GM19463 (cell line): ENCODE data around the gene RBM34.
"Not testable (repeated sequence)": the region's sequence is repeated elsewhere in the genome, so short reads cannot be mapped to it uniquely, and the experiment has no call there.

Experiments used
- ATAC-seq: cut with Tn5 transposase; IDR thresholded peaks from one replicate; pipeline ENCODE4 v1.9.1; 2021; ENCODE audit warnings: mild to moderate bottlenecking, moderate library complexity; ENCODE audit not compliant: unreplicated experiment

Gene RBM34

GRCh38 chr1:235122348-235122747 lies 38.7 kb downstream of the RBM34 start:
- no peak for ATAC-seq

- no peak for ATAC-seq
These were observed 47.7 kb downstream of the RBM34 start for GRCh38 chr1:235113183-235113917.

GRCh38 chr1:235112297-235113182 lies 48.5 kb downstream of the RBM34 start:
- ATAC-seq, result no peak

- no peak for ATAC-seq
These were observed 49.9 kb downstream of the RBM34 start for GRCh38 chr1:235111107-235111506.

GRCh38 chr1:235108876-235109275 lies 52.2 kb downstream of the RBM34 start:
- no peak for ATAC-seq

GRCh38 chr1:235108185-235108593 lies 52.9 kb downstream of the RBM34 start:
- ATAC-seq, result no peak

GRCh38 chr1:235107368-235108184 lies 53.5 kb downstream of the RBM34 start:
- ATAC-seq, result no peak

GRCh38 chr1:235106457-235106856 lies 54.6 kb downstream of the RBM34 start:
- ATAC-seq, result no peak

GRCh38 chr1:235105051-235106043 lies 55.7 kb downstream of the RBM34 start:
- ATAC-seq, result peak; percentile 77

GRCh38 chr1:235102993-235103411 lies 58.0 kb downstream of the RBM34 start:
- ATAC-seq, result no peak

- ATAC-seq, result no peak
These were observed 58.8 kb downstream of the RBM34 start for GRCh38 chr1:235102259-235102582.

GRCh38 chr1:235101558-235102258 lies 59.3 kb downstream of the RBM34 start:
- no peak for ATAC-seq

GRCh38 chr1:235100194-235100772 lies 60.8 kb downstream of the RBM34 start:
- no peak for ATAC-seq

- ATAC-seq, result no peak
These were observed 62.1 kb downstream of the RBM34 start for GRCh38 chr1:235098991-235099390.

- ATAC-seq, result no peak
These were observed 62.5 kb downstream of the RBM34 start for GRCh38 chr1:235098547-235098946.

- not testable (repeated sequence) for ATAC-seq
These were observed 63.5 kb downstream of the RBM34 start for GRCh38 chr1:235097501-235097900.

GRCh38 chr1:235095938-235096562 lies 65.0 kb downstream of the RBM34 start:
- no peak for ATAC-seq

GRCh38 chr1:235093696-235094592 lies 67.1 kb downstream of the RBM34 start:
- ATAC-seq, result peak; percentile 63
